Psoas muscle (tissue), 8 donors: ENCODE results near the gene UIMC1. TPM values are rescaled to one million over a fixed set of nuclear protein-coding genes. Genes with fewer than 3 reads are reported as not detected.
"Not testable (repeated sequence)": the region's sequence is repeated elsewhere in the genome, so short reads cannot be mapped to it uniquely, and the experiment has no call there.

ENCODE experiments used
- ATAC-seq, 4 donors: fragments of 200-7000 bp; cut with Tn5 transposase; one replicate each; pipeline ENCODE4 v1.9.1; 2020; ENCODE audit warnings: moderate library complexity in 3 of 4, mild to moderate bottlenecking in 2 of 4
- DNase-seq, 2 donors: peaks; one replicate each; pipeline ENCODE4 v3.0.0-alpha.2; 2020
- H3K27ac ChIP-seq: fragments of 200-600 bp; one replicate; pipeline ENCODE4 v1.8.0; 2022
- H3K27me3 ChIP-seq, 3 donors: fragments of 200-600 bp in 1 of 3; one replicate each; pipeline versions ENCODE4 v1.6.1 to v1.8.0; 2013 to 2022; ENCODE audit warnings: low read length in 2 of 3, mild to moderate bottlenecking in 2 of 3, moderate library complexity in 1 of 3; ENCODE audit not compliant: insufficient read depth in 3 of 3
- H3K36me3 ChIP-seq, 2 donors: fragments of 200-600 bp in 1 of 2; one replicate each; pipeline versions ENCODE4 v1.6.1 to v1.8.0; 2013 to 2022; ENCODE audit warnings: low read depth in 1 of 2, mild to moderate bottlenecking in 1 of 2, moderate library complexity in 1 of 2; ENCODE audit not compliant: insufficient read depth in 1 of 2
- H3K4me1 ChIP-seq: fragments of 200-600 bp; one replicate; pipeline ENCODE4 v1.8.0; 2022
- H3K4me3 ChIP-seq: fragments of 200-600 bp; one replicate; pipeline ENCODE4 v1.8.0; 2022; ENCODE audit warnings: mild to moderate bottlenecking
- H3K9me3 ChIP-seq: fragments of 200-600 bp; one replicate; pipeline ENCODE4 v1.8.0; 2022
- CTCF ChIP-seq: fragments of 200-600 bp; IDR thresholded peaks from one replicate; pipeline ENCODE4 v1.8.0; 2022; ENCODE audit warnings: antibody characterized with exemption
- WGBS, 3 donors: extraction: QIAGEN DNeasy Blood & Tissue Kit; methylation state at CpG; one replicate each; pipeline versions ENCODE4 v1.1.6 to v1.1.7; 2013; 5-methylcytosine and 5-hydroxymethylcytosine counted together
- intact Hi-C, 2 donors: fragments of 100-400 bp; cut with DNase I; formaldehyde crosslinking; loops; one replicate each; pipeline versions ENCODE4 v1.11.0 to v1.14.2; 2022
- polyA plus RNA-seq, 3 donors: library from polyadenylated mRNA; stranded (reverse); fragments of 200-250 nt; gene quantifications; one replicate each; pipeline ENCODE4 v1.2.3, GENCODE V29; 2013
- total RNA-seq, 4 donors: library from RNA; stranded (reverse); fragmentation: NEBNext Ultra II Directional in 2 of 4; extraction: Animal tissue kit (Norgen Biotek cat#: 25700) in 2 of 4; gene quantifications; one replicate each; pipeline versions ENCODE4 v1.2.1 to v1.2.4, GENCODE V29; 2021 to 2023
- donor health status: healthy with polysubstance abuse.
- donor health status: DM: no; HTN: no; CAD: no; lungs with moderate emphysema.
- donor health status: Bipolar disorder and iron deficiency.
- donor health status: healthy.
- donor health status: DM: yes; HTN: yes; CAD: no.
- donor health status: DM: no; HTN: no; CAD: no.
- donor health status: DM: no; HTN: no; CAD: no.
- donor health status: DM: yes; HTN: yes; CAD: no.

UIMC1 gene
- total and polyA plus RNA-seq, 7 donors: 12.7 to 40.0 (median 26.1) TPM

DNA sequence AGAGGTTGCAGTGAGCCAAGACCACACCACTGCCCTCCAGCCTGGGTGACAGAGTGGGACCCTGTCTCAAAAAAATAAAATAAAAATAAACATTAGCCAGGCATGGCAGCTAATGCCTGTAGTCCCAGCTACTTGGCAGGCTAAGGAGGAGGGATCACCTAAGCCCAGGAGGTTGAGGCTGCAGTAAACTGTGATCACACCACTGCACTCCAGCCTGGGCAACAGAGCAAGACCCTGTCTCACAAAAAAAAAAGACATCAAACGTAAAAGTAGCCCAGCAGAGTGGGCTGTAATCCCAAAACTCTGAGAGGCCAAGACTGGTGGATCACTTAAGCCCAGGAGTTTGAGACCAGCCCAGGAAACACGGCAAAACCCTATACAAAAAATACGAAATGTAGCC is 19.0 kb downstream of the UIMC1 start:
- 77 to 79% (median 77%) methylated on average over 3 of the region's 3 CpGs for WGBS, 3 donors
- Histone ChIP-seq H3K27ac (no peak overlapping the region), H3K4me1 (peaks cover 19% of the 10 kb centered on the region), H3K4me3 (no peak overlapping the region), H3K9me3 (no peaks in the 10 kb centered on the region), H3K36me3 (peaks cover 0 to 3% of the 10 kb centered on the region in 2 donors), H3K27me3 (no peaks in the 10 kb centered on the region)
- DNase-seq (no peak), ATAC-seq (no peak)
- TF ChIP-seq CTCF: no peak
- intact Hi-C loops: no loop called here

DNA sequence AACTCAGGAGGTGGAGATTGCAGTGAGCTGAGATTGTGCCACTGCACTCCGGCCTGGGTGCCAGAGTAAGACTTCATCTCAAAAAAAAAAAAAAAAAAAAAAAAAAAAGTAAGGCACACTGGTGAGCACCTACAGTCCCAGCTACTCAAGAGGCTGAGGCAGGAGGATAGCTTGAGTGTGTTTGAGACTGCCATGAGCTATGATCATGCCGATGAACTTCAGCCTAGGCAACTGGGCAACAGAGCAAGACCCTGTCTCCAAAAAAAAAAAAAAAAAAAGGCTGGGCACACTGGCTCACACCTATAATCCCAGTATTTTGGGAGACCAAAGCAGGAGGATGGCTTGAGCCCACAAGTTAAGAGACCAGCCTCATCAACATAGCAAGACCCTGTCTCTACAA is 20.3 kb downstream of the UIMC1 start:
- ATAC-seq (peak in 1 of 4 donors; percentile 27), DNase-seq (no peak)
- no peak for TF ChIP-seq CTCF
- Histone ChIP-seq H3K9me3 (no peaks in the 10 kb centered on the region), H3K4me1 (peaks cover 19% of the 10 kb centered on the region), H3K4me3 (no peak overlapping the region), H3K27me3 (no peaks in the 10 kb centered on the region), H3K36me3 (peaks cover 0 to 16% of the 10 kb centered on the region in 2 donors), H3K27ac (no peak overlapping the region)
- intact Hi-C loops: no loop called here
- 94 to 100% (median 99%) methylated on average over 2 of the region's 2 CpGs for WGBS, 3 donors

GRCh38 chr5:176985516-176985915 is 21.1 kb downstream of the UIMC1 start:
- WGBS, 3 donors: 64 to 83% (median 71%) methylated on average over 2 of the region's 2 CpGs

DNA sequence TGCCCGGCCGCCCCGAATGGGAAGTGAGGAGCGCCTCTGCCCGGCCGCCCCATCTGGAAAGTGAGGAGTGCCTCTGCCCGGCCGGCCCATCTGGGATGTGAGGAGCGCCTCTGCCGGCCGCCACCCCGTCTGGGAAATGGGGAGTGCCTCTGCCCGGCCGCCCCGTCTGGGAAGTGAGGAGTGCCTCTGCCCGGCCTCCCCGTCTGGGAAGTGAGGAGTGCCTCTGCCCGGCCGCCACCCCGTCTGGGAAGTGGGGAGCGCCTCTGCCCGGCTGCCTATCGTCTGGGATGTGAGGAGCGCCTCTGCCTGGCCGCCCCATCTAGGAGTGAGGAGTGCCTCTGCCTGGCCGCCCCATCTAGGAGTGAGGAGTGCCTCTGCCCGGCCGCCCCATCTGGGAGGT is 22.4 kb downstream of the UIMC1 start:
- DNase-seq, H3K9me3 ChIP-seq, H3K27ac ChIP-seq, H3K27me3 ChIP-seq, ATAC-seq, intact Hi-C loops, H3K4me3 ChIP-seq: not testable (repeated sequence)
- WGBS, 3 donors: 98 to 99% (median 99%) methylated on average over 28 of the region's 28 CpGs
- Histone ChIP-seq H3K4me1 (peaks cover 15% of the 10 kb centered on the region), H3K36me3 (peaks cover 0 to 37% of the 10 kb centered on the region in 2 donors)

More at GRCh38 chr5:176985516-176985915, 21.1 kb downstream of the UIMC1 start:
- Histone ChIP-seq H3K4me1 (peaks cover 19% of the 10 kb centered on the region), H3K9me3 (no peaks in the 10 kb centered on the region), H3K27ac (no peak overlapping the region), H3K36me3 (peaks cover 0 to 24% of the 10 kb centered on the region in 2 donors), H3K4me3 (no peak overlapping the region), H3K27me3 (no peaks in the 10 kb centered on the region)
- ATAC-seq (no peak), DNase-seq (no peak)
- no peak for TF ChIP-seq CTCF
- intact Hi-C loops: no loop called here

DNA sequence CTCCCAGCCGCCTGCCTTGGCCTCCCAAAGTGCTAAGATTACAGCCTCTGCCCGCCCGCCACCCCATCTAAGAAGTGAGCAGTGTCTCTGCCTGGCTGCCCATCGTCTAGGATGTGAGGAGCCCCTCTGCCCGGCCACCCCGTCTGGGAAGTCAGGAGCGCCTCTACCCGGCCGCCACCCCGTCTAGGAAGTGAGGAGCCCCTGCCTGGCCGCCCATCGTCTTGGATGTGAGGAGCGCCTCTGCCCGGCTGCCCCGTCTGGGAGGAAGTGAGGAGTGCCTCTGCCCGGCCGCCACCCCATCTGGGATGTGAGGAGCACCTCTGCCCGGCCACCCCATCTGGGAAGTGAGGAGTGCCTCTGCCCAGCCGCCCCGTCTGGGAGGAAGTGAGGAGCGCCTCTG is 23.0 kb downstream of the UIMC1 start:
- H3K9me3 ChIP-seq, H3K27ac ChIP-seq, H3K4me3 ChIP-seq, ATAC-seq, intact Hi-C loops, DNase-seq, H3K27me3 ChIP-seq: not testable (repeated sequence)
- peaks cover 12% of the 10 kb centered on the region for H3K4me1 ChIP-seq
- peaks cover 0 to 42% of the 10 kb centered on the region in 2 donors for H3K36me3 ChIP-seq
- 92 to 97% (median 97%) methylated on average over 16 to 21 of the region's 21 CpGs for WGBS, 3 donors

- H3K4me3 ChIP-seq, H3K27ac ChIP-seq, intact Hi-C loops, DNase-seq, H3K4me1 ChIP-seq, H3K27me3 ChIP-seq, ATAC-seq, H3K9me3 ChIP-seq: not testable (repeated sequence)
- WGBS, 3 donors: 62 to 68% (median 65%) methylated on average over 9 to 13 of the region's 13 CpGs
- H3K36me3 ChIP-seq: peaks cover 0 to 42% of the 10 kb centered on the region in 2 donors
Measured at GRCh38 chr5:176983112-176983511, 23.5 kb downstream of the UIMC1 start.
